Activated naive CD8-positive, alpha-beta T cell treated with anti-CD3 and anti-CD28 coated beads for 36 hours (primary cell): ENCODE measurements around the gene CASP10. TPM values are rescaled to one million over a fixed set of nuclear protein-coding genes. Genes with fewer than 3 reads are reported as not detected.

Experiments used
- DNase-seq: peaks from one replicate; pipeline ENCODE4 v3.0.0; 2021
- H3K27ac Mint-ChIP-seq: one replicate; pipeline ENCODE4 v1.8.0; 2022; ENCODE audit warnings: mild to moderate bottlenecking, moderate library complexity, mixed read lengths
- H3K27me3 Mint-ChIP-seq: one replicate; pipeline ENCODE4 v1.8.0; 2022; ENCODE audit warnings: mild to moderate bottlenecking, mixed read lengths
- H3K36me3 Mint-ChIP-seq: one replicate; pipeline ENCODE4 v1.8.0; 2021; ENCODE audit warnings: mild to moderate bottlenecking, mixed read lengths
- H3K4me1 Mint-ChIP-seq: one replicate; pipeline ENCODE4 v1.8.0; 2021; ENCODE audit warnings: mixed read lengths
- H3K4me3 Mint-ChIP-seq: one replicate; pipeline ENCODE4 v1.8.0; 2022; ENCODE audit warnings: mild to moderate bottlenecking, moderate library complexity, mixed read lengths
- H3K9me3 Mint-ChIP-seq: one replicate; pipeline ENCODE4 v1.8.0; 2022; ENCODE audit warnings: mixed read lengths
- total RNA-seq, 2 experiments: library from RNA; stranded (reverse); gene quantifications; one replicate each; pipeline ENCODE4 v1.2.3, GENCODE V29; 2021

CASP10 gene
- total RNA-seq, 2 experiments from 2014 or later = 25.5 to 26.5 TPM

GRCh38 chr2:201250741-201251140 lies 67.8 kb downstream of the CASP10 start:
- Mint-ChIP-seq H3K4me1 (peaks cover 52% of the 10 kb centered on the region), H3K4me3 (no peak overlapping the region), H3K27me3 (no peaks in the 10 kb centered on the region), H3K27ac (no peak overlapping the region), H3K36me3 (peaks cover 51% of the 10 kb centered on the region), H3K9me3 (peaks cover 18% of the 10 kb centered on the region)
- no peak for DNase-seq

GRCh38 chr2:201254081-201254730 lies 71.3 kb downstream of the CASP10 start:
- no peak for DNase-seq
- Mint-ChIP-seq H3K4me3 (no peak overlapping the region), H3K9me3 (peaks cover 18% of the 10 kb centered on the region), H3K4me1 (peaks cover 70% of the 10 kb centered on the region), H3K27ac (peak overlapping the region; percentile 74), H3K36me3 (peaks cover 55% of the 10 kb centered on the region), H3K27me3 (no peaks in the 10 kb centered on the region)

DNA sequence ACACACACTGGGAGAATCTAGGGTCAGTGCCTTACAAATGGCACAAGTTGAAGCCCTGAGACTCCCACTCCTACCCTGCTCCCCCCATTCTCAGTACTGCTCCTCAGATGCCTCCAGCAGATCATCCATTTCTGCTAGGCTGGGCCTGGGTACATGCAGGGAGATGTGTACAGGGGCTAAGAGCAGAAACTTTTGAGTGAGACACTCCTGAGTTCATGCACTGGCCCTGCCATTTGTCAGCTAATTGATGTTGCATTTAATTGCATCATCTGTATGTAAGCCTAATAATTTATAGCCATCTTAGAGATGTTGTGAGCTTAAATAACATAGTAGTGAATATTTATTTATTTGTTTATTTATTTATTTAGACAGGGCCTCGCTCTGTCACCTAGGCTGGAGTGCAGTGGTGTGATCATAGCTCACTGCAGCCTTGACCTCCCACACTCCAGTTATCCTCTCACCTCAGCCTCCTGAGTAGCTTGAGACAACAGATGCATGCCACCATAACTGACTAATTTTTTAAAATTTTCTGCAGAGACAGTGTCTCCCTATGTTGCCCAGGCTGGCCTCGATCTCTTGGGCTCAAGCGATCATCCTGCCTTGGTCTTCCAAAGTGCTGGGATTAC lies 72.6 kb downstream of the CASP10 start:
- Mint-ChIP-seq H3K36me3 (peaks cover 47% of the 10 kb centered on the region), H3K27me3 (no peaks in the 10 kb centered on the region), H3K4me1 (peaks cover 75% of the 10 kb centered on the region), H3K4me3 (no peak overlapping the region), H3K9me3 (peaks cover 12% of the 10 kb centered on the region), H3K27ac (peak overlapping the region; percentile 34)
- DNase-seq = no peak

- Mint-ChIP-seq H3K9me3 (peaks cover 8% of the 10 kb centered on the region), H3K4me3 (no peak overlapping the region), H3K27ac (peak overlapping the region; percentile 34), H3K27me3 (no peaks in the 10 kb centered on the region), H3K36me3 (peaks cover 45% of the 10 kb centered on the region), H3K4me1 (peaks cover 71% of the 10 kb centered on the region)
- no peak for DNase-seq
These were observed 73.1 kb downstream of the CASP10 start for GRCh38 chr2:201256082-201256481.

GRCh38 chr2:201257381-201257955 lies 74.5 kb downstream of the CASP10 start:
- Mint-ChIP-seq H3K4me1 (peaks cover 71% of the 10 kb centered on the region), H3K27me3 (no peaks in the 10 kb centered on the region), H3K27ac (peak overlapping the region; percentile 99), H3K9me3 (peaks cover under 1% of the 10 kb centered on the region), H3K36me3 (peaks cover 40% of the 10 kb centered on the region), H3K4me3 (peak overlapping the region; percentile 89)
- DNase-seq = peak; percentile 51

DNA sequence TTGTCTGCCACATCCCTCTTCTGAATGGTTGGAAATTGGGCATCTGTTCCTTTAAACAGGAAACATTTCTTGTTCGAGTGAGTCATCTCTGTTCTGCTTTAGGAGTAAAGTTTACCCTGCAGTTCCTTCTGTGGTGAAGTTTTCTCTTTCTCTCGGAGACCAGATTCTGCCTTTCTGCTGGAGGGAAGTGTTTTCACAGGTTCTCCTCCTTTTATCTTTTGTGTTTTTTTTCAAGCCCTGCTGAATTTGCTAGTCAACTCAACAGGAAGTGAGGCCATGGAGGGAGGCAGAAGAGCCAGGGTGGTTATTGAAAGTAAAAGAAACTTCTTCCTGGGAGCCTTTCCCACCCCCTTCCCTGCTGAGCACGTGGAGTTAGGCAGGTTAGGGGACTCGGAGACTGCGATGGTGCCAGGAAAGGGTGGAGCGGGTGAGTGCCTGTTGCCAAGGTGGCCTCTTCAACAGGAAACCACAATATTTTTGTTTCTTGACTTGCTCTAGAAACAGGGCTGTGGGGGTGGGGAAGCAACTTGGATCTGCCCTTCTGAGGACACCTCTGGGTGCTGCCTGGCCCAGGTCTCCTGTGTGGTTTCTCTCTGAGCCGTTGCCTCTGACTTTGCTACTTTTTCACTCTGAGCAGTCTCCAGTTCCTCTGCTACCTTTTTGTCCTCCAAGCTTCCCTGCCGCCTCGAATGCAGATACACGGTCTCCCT lies 75.2 kb downstream of the CASP10 start:
- peak; percentile 89 for DNase-seq
- Mint-ChIP-seq H3K27me3 (no peaks in the 10 kb centered on the region), H3K27ac (peak overlapping the region; percentile 99), H3K36me3 (peaks cover 39% of the 10 kb centered on the region), H3K4me3 (peak overlapping the region; percentile 89), H3K9me3 (no peaks in the 10 kb centered on the region), H3K4me1 (peaks cover 73% of the 10 kb centered on the region)

DNA sequence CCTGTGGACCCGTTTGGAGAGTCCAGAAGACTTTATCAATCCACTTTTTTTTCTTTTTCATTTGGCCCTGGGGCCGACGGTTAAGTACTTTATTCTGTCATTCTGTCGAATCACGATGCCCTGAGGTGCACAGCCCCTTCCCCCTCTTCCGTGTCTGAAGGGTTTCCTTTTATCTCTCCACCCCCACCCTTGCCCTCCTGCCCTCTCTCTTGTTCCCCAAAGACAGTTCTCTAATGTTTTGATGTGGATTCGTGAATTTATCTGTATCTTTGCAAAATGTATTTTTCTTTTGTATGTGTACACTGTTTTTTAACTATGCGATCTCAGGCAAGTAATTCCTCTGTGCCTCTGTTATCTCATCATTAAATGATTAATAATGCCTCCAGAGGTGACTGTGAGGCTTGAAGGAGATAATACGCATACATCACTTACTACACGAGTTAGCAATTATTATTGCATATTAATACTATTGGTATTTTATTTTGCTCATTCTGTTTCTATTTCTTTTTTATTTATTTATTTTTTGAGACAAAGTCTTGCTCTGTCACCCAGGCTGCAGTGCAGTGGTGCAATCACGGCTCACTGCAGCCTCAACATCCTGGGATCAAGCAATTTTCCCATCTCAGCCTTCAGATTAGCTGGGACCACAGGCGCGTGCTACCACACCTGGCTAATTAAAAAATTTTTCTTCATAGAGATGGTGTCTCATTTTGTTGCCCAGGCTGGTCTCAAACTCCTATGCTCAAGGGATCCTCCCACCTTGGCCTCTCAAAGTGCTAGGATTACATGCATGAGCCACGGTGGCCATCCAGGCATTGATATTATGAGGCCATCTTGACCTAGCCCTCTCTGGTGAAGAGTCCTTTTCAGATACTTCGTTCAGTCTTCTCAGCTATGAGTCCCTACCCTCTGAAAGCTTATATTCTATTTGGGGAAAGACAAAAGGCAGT lies 76.0 kb downstream of the CASP10 start:
- H3K4me1 Mint-ChIP-seq = peaks cover 78% of the 10 kb centered on the region
- no peak for DNase-seq
- no peaks in the 10 kb centered on the region for H3K27me3 Mint-ChIP-seq
- H3K9me3 Mint-ChIP-seq = no peaks in the 10 kb centered on the region
- peaks cover 37% of the 10 kb centered on the region for H3K36me3 Mint-ChIP-seq
- H3K27ac Mint-ChIP-seq = peak overlapping the region; percentile 99
- peak overlapping the region; percentile 89 for H3K4me3 Mint-ChIP-seq

DNA sequence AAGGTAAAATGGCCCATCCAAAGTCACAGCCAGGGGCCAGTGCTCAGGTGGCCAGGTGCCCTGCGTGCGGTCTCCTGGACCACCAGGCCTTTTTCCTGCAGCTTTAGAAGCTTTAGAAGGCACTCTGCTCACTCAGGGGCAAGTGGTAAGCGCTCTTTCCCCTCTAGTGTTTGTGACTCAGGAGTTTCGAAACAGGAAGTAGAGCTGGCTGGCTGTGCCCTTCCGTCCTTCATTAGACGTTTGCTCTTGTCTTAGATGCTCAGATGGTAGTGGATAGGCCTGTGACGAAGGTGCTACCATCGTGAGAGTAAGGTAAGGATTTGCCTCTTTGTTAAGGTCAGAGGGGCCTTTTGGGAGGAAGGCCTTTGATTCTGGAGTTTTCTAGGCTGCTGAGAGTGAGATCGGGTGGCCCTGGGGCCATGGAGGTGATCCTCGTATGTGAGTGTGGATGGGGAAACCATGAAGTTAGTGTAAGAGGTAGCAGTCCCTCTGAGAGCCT lies 77.4 kb downstream of the CASP10 start, which contains the start of gene CASP8:
Gene CASP8 (plus strand): TSS at position 235 of the 499 bp plus-strand sequence. CDS start 5,951 bp downstream, outside the sequence.
- H3K4me3 Mint-ChIP-seq = peak within 1 kb of the TSS; percentile 91
- peak within 1 kb of the TSS; percentile 99 for H3K27ac Mint-ChIP-seq
- H3K36me3 Mint-ChIP-seq = peaks cover 32% of the 10 kb centered on the region
- H3K27me3 Mint-ChIP-seq = no peaks in the 10 kb centered on the region
- peaks cover 74% of the 10 kb centered on the region for H3K4me1 Mint-ChIP-seq
- H3K9me3 Mint-ChIP-seq = no peaks in the 10 kb centered on the region
- peak; percentile 68 for DNase-seq

- peak; percentile 61 for DNase-seq
- Mint-ChIP-seq H3K27me3 (no peaks in the 10 kb centered on the region), H3K27ac (peak overlapping the region; percentile 96), H3K36me3 (peaks cover 38% of the 10 kb centered on the region), H3K4me3 (peak overlapping the region; percentile 91), H3K9me3 (no peaks in the 10 kb centered on the region), H3K4me1 (peaks cover 79% of the 10 kb centered on the region)
These were observed 78.5 kb downstream of the CASP10 start for GRCh38 chr2:201261471-201261870.

GRCh38 chr2:201261906-201262305 lies 79.0 kb downstream of the CASP10 start:
- H3K4me1 Mint-ChIP-seq = peaks cover 79% of the 10 kb centered on the region

GRCh38 chr2:201262718-201263117 lies 79.8 kb downstream of the CASP10 start:
- Mint-ChIP-seq H3K36me3 (peaks cover 37% of the 10 kb centered on the region), H3K27me3 (no peaks in the 10 kb centered on the region), H3K27ac (peak overlapping the region; percentile 89), H3K9me3 (no peaks in the 10 kb centered on the region), H3K4me1 (peaks cover 79% of the 10 kb centered on the region), H3K4me3 (peak overlapping the region; percentile 76)
- DNase-seq = peak; percentile 22

More at GRCh38 chr2:201261906-201262305, 79.0 kb downstream of the CASP10 start:
- Mint-ChIP-seq H3K36me3 (peaks cover 38% of the 10 kb centered on the region), H3K27ac (peak overlapping the region; percentile 96), H3K4me3 (peak overlapping the region; percentile 91), H3K9me3 (no peaks in the 10 kb centered on the region), H3K27me3 (no peaks in the 10 kb centered on the region)
- DNase-seq = no peak

GRCh38 chr2:201263779-201264178 lies 80.8 kb downstream of the CASP10 start:
- no peaks in the 10 kb centered on the region for H3K27me3 Mint-ChIP-seq
- no peaks in the 10 kb centered on the region for H3K9me3 Mint-ChIP-seq
- DNase-seq = no peak
- H3K4me3 Mint-ChIP-seq = peak overlapping the region; percentile 40
- H3K4me1 Mint-ChIP-seq = peaks cover 72% of the 10 kb centered on the region
- H3K36me3 Mint-ChIP-seq = peaks cover 41% of the 10 kb centered on the region
- peak overlapping the region; percentile 65 for H3K27ac Mint-ChIP-seq

- H3K36me3 Mint-ChIP-seq = peaks cover 48% of the 10 kb centered on the region
- no peaks in the 10 kb centered on the region for H3K27me3 Mint-ChIP-seq
- no peak for DNase-seq
- H3K9me3 Mint-ChIP-seq = no peaks in the 10 kb centered on the region
- peaks cover 70% of the 10 kb centered on the region for H3K4me1 Mint-ChIP-seq
- peak overlapping the region; percentile 40 for H3K4me3 Mint-ChIP-seq
- peak overlapping the region; percentile 61 for H3K27ac Mint-ChIP-seq
These were observed 81.7 kb downstream of the CASP10 start for GRCh38 chr2:201264472-201265173.
